MG63 (cell line): ENCODE measurements around the gene PTPRQ. TPM values are rescaled to one million over a fixed set of nuclear protein-coding genes. Genes with fewer than 3 reads are reported as not detected.

Source experiments
- DNase-seq: peaks from one replicate; pipeline ENCODE4 v3.0.0-alpha.2; 2020
- H3K27me3 ChIP-seq: fragments of 250-450 bp; sonication (Bioruptor Pico); 2 replicates; pipeline ENCODE4 v1.5.1; 2020; ENCODE audit warnings: mild to moderate bottlenecking, moderate library complexity
- H3K36me3 ChIP-seq: fragments of 250-450 bp; sonication (Bioruptor Pico); 2 replicates; pipeline ENCODE4 v1.5.1; 2020; ENCODE audit warnings: mild to moderate bottlenecking, moderate library complexity
- H3K4me3 ChIP-seq: fragments of 250-450 bp; sonication (Bioruptor Pico); 2 replicates; pipeline ENCODE4 v1.5.1; 2020; ENCODE audit warnings: mild to moderate bottlenecking, moderate library complexity
- H3K9me3 ChIP-seq: fragments of 250-450 bp; sonication (Bioruptor Pico); 2 replicates; pipeline ENCODE4 v1.5.1; 2020; ENCODE audit warnings: mild to moderate bottlenecking, moderate library complexity
- total RNA-seq: library from RNA; depleted of rRNA; stranded (reverse); fragments of >200 nt; shearing (Covaris generic); gene quantifications from 2 replicates; pipeline ENCODE4 v1.2.3, GENCODE V29; 2014; ENCODE audit warnings: low replicate concordance

Gene PTPRQ
- total RNA-seq, 1 experiment from 2014 or later = 4.0 TPM

- Histone ChIP-seq H3K36me3 (no peaks in the 10 kb centered on the region), H3K4me3 (no peak overlapping the region)
- DNase-seq = no peak
Measured at GRCh38 chr12:80713419-80713818, 269.4 kb downstream of the PTPRQ start.

DNA sequence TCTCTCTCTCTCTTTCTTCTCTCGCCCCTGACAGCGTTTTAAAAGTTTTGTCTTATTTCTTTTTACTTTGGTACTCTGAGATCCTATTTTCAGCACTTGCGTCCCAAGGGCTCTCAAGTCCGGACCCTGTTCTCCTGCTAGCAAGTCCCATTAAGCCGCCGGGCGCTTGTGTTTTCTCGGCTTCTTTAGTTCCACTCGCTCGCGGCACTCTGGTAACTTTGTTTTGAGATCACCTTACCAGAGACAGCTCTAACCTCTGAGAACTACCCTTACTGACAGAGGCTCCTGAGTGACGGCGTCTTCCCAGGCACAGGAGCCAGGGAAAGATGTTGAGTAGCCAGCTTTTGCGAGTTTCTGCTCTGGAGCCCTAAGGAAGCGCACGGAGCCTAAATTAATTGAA lies 270.0 kb downstream of the PTPRQ start:
- DNase-seq = peak; percentile 22
- no peaks in the 10 kb centered on the region for H3K27me3 ChIP-seq
- H3K9me3 ChIP-seq = no peaks in the 10 kb centered on the region
- H3K36me3 ChIP-seq = no peaks in the 10 kb centered on the region
- peak overlapping the region; percentile 23 for H3K4me3 ChIP-seq

More at GRCh38 chr12:80713419-80713818, 269.4 kb downstream of the PTPRQ start:
- no peaks in the 10 kb centered on the region for H3K27me3 ChIP-seq
- H3K9me3 ChIP-seq = no peaks in the 10 kb centered on the region

DNA sequence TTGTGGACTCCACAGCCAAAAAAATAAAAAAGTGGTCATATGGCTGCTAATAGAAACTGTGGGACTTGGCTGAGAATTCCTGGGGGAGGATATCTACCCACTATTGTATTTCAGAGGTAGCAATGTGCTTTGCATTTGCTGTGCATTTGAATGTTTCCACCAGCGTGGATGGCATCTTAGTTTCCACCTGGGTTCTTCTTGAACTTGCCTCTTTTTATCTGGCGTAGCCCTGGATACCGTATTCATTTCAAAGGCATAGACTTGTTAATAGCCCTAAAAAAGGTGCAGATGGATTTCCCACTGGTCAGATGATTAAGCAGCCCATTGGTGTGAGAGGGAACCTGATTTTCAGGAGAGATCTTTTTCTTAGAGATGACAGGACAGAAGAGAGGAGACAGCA lies 270.8 kb downstream of the PTPRQ start:
- Histone ChIP-seq H3K9me3 (no peaks in the 10 kb centered on the region), H3K4me3 (no peak overlapping the region), H3K27me3 (no peaks in the 10 kb centered on the region), H3K36me3 (no peaks in the 10 kb centered on the region)
- DNase-seq = no peak

DNA sequence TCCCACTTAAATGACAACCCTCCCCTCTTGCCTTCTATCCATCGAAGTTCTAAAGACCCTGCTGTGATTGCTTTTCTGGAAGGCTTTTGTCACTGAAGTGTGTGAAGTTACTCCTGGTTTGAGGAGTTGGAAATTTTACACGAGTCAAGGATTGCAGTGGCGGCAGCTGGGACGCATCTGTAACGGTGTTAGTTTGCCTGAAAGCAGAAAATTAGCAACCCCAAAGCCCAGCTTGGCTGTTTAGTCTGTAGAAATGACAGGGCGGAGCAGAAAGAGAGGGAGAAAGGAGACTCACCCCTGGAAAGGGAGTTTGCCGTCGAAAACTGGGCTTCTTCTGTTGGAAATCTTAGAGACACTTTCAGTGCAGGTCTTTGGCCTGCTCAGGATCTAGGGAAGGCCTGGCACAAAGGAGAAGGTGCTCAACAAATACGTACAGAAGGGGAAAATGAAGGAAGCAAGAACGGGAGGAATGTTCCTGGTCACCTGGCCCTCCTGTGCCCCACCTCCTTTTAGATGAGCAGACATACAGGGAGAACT lies 271.7 kb downstream of the PTPRQ start:
- Histone ChIP-seq H3K36me3 (no peaks in the 10 kb centered on the region), H3K4me3 (no peak overlapping the region), H3K27me3 (no peaks in the 10 kb centered on the region), H3K9me3 (no peaks in the 10 kb centered on the region)
- DNase-seq = no peak

- Histone ChIP-seq H3K9me3 (no peaks in the 10 kb centered on the region), H3K36me3 (no peaks in the 10 kb centered on the region), H3K4me3 (no peak within 1 kb of the TSS), H3K27me3 (no peaks in the 10 kb centered on the region)
- DNase-seq = no peak
Measured at GRCh38 chr12:80716696-80717469, 272.8 kb downstream of the PTPRQ start, which contains the start of gene MYF5. MYF5 (plus strand) TSS chr12:80716912; CDS start chr12:80717064, 152 bp downstream.

DNA sequence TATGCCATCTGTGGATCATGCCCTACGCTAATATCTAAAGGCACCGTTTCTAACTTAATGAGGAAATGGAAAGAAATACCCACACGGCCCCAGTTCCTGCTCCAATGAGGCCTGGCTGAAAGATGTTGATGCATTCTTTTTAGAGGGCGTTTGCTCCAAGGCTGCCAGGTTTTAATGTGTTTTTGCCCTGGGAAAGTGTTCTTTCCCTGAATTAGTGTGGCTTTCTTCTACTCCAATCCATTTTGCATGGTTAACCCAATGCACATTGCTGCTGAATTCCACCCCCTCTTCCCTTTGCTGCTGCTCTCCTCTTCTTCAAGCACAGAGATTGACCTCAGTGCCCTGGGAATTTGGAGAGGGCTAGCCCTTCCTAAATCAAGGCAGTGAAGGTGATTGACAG lies 273.8 kb downstream of the PTPRQ start:
- H3K4me3 ChIP-seq = no peak overlapping the region
- H3K27me3 ChIP-seq = no peaks in the 10 kb centered on the region
- DNase-seq = no peak
- H3K36me3 ChIP-seq = no peaks in the 10 kb centered on the region
- no peaks in the 10 kb centered on the region for H3K9me3 ChIP-seq

DNA sequence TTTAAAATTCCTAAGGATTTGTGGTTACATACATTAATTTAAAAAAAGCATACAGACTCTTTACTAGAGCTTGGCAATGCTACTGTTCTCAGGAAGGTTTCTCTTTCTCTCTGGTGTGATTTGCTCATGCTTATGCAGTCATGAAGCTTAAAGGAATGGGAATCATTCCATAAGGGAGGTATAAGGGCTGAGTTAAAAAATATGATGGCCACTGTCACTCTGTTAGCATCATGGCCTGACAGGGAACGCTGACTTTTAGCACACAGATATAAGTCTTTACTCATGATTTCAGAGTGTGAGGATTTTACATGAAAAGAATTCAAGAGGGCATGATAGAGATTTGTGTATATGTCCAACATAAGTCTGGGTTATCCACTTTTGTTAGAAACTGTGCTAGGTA lies 276.5 kb downstream of the PTPRQ start:
- H3K4me3 ChIP-seq = no peak overlapping the region
- no peaks in the 10 kb centered on the region for H3K9me3 ChIP-seq
- no peak for DNase-seq
- no peaks in the 10 kb centered on the region for H3K36me3 ChIP-seq
- H3K27me3 ChIP-seq = no peaks in the 10 kb centered on the region

GRCh38 chr12:80721326-80721725 lies 277.3 kb downstream of the PTPRQ start:
- H3K4me3 ChIP-seq = no peak overlapping the region

More at GRCh38 chr12:80721326-80721725, 277.3 kb downstream of the PTPRQ start:
- no peaks in the 10 kb centered on the region for H3K27me3 ChIP-seq
- no peaks in the 10 kb centered on the region for H3K36me3 ChIP-seq
- DNase-seq = no peak
- H3K9me3 ChIP-seq = no peaks in the 10 kb centered on the region
